ENCODE data around the gene PROSER2. TPM values are rescaled to one million over a fixed set of nuclear protein-coding genes. Genes with fewer than 3 reads are reported as not detected.

Gene PROSER2
- polyA plus RNA-seq, 3 donors = 1.2 to 2.2 (median 2.0) TPM

DNA sequence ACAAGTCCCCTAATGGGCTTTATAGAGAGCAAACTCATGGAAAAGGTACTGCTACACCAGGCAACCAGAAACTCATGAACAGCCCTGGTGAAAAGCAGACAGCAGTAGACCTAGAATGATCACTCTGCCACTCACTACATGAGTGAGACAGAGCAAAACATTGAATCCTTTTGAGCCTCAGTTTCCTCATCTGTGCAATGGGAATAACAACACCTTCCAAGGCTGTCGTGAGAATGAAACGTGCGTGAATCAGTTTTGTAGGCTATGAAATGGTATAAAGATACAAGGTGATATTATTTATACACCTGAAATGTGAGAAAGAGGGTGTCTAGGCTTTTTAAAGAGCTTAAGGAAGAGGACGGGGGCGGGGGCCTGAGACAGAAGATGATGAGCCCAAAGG lies 14.3 kb upstream of the PROSER2 start:
- intact Hi-C loops (cut with micrococcal nuclease) = no loop called here

DNA sequence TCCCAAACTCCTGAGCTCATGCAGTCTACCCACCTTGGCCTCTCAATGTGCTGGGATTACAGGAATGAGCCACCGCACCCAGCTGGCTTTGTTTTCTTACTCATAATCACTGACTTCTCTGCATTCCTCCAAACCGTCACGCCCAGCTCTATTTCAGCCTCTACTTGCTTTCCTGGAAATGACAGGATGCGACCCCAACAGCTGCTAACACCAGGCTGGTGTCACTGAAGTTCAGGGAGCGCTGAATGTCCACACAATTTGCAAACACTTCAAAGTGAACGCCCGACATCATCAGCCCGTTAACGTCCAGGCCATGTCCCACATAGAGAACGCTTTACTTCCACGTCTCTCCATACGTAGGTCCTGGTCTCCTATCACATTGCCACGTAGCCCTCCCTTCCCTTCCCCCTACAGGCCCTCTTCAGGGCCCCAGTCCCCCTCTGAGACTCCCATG lies 12.8 kb upstream of the PROSER2 start:
- Mint-ChIP-seq H3K36me3 (no peaks in the 10 kb centered on the region), H3K4me1 (peaks cover 15% of the 10 kb centered on the region), H3K27me3 (ENCODE audit: low read depth in 3 of 3) (peaks cover 0 to 2% (median 1%) of the 10 kb centered on the region in 3 donors), H3K4me3 (no peak overlapping the region), H3K27ac (no peak overlapping the region), H3K9me3 (peaks cover 0 to 2% (median 0%) of the 10 kb centered on the region in 7 donors)
- Histone ChIP-seq H3K79me2 (ENCODE audit: insufficient read depth, low read length) (no peaks in the 10 kb centered on the region), H3K27ac (ENCODE audit: low read depth in 1 of 2, low read length in 2 of 2) (no peak overlapping the region), H3K9me3 (replicated peaks in 1 of 2; ENCODE audit: control insufficient read depth in 1 of 2, insufficient read depth in 1 of 2, low read length in 2 of 2) (no peaks in the 10 kb centered on the region), H3K4me2 (replicated peaks; ENCODE audit: extremely low read depth, low read length, poor library complexity, severe bottlenecking) (no peak overlapping the region), H3K4me1 (ENCODE audit: control insufficient read depth in 1 of 2, insufficient read depth in 2 of 2, low read length in 2 of 2) (peaks cover 11 to 15% of the 10 kb centered on the region in 2 donors), H2AFZ (ENCODE audit: insufficient read depth, low read depth, low read length, poor library complexity, severe bottlenecking) (no peak overlapping the region), H3K27me3 (ENCODE audit: control insufficient read depth in 2 of 2, insufficient read depth in 2 of 2, low read length in 2 of 2) (no peaks in the 10 kb centered on the region), H4K20me1 (ENCODE audit: insufficient read depth, low read length) (no peaks in the 10 kb centered on the region), H3K9ac (ENCODE audit: insufficient read depth, low read length, poor library complexity, severe bottlenecking) (no peak overlapping the region), H3K4me3 (replicated peaks in 1 of 3; ENCODE audit: low read depth in 2 of 3, low read length in 3 of 3) (no peak overlapping the region), H3K36me3 (replicated peaks in 1 of 2; ENCODE audit: control insufficient read depth in 1 of 2, insufficient read depth in 2 of 2, low read length in 2 of 2) (no peaks in the 10 kb centered on the region)
- 95% methylated on average over 12 of the region's 13 CpGs for WGBS (ENCODE audit: insufficient coverage)
- DNase-seq = no peak
- TF ChIP-seq, protein P1, sequence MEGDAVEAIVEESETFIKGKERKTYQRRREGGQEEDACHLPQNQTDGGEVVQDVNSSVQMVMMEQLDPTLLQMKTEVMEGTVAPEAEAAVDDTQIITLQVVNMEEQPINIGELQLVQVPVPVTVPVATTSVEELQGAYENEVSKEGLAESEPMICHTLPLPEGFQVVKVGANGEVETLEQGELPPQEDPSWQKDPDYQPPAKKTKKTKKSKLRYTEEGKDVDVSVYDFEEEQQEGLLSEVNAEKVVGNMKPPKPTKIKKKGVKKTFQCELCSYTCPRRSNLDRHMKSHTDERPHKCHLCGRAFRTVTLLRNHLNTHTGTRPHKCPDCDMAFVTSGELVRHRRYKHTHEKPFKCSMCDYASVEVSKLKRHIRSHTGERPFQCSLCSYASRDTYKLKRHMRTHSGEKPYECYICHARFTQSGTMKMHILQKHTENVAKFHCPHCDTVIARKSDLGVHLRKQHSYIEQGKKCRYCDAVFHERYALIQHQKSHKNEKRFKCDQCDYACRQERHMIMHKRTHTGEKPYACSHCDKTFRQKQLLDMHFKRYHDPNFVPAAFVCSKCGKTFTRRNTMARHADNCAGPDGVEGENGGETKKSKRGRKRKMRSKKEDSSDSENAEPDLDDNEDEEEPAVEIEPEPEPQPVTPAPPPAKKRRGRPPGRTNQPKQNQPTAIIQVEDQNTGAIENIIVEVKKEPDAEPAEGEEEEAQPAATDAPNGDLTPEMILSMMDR (IDR thresholded peaks at IDR 0.05) = no peak
- intact Hi-C loops (cut with micrococcal nuclease) = no loop called here

More for the DNA sequence above, 14.3 kb upstream of the PROSER2 start:
- Mint-ChIP-seq H3K27me3 (ENCODE audit: low read depth in 3 of 3) (peaks cover 0 to 4% (median 1%) of the 10 kb centered on the region in 3 donors), H3K9me3 (peaks cover 0 to 2% (median under 1%) of the 10 kb centered on the region in 7 donors), H3K4me1 (peaks cover 2% of the 10 kb centered on the region), H3K27ac (no peak overlapping the region), H3K4me3 (no peak overlapping the region), H3K36me3 (no peaks in the 10 kb centered on the region)
- H3K36me3 ChIP-seq (replicated peaks in 1 of 2; ENCODE audit: control insufficient read depth in 1 of 2, insufficient read depth in 2 of 2, low read length in 2 of 2) = no peaks in the 10 kb centered on the region
- no peaks in the 10 kb centered on the region for H3K79me2 ChIP-seq (ENCODE audit: insufficient read depth, low read length)
- H3K4me1 ChIP-seq (ENCODE audit: control insufficient read depth in 1 of 2, insufficient read depth in 2 of 2, low read length in 2 of 2) = peaks cover 1 to 4% of the 10 kb centered on the region in 2 donors
- H4K20me1 ChIP-seq (ENCODE audit: insufficient read depth, low read length) = no peaks in the 10 kb centered on the region
- H3K27ac ChIP-seq (ENCODE audit: low read depth in 1 of 2, low read length in 2 of 2) = no peak overlapping the region
- no peak overlapping the region for H3K4me3 ChIP-seq (replicated peaks in 1 of 3; ENCODE audit: low read depth in 2 of 3, low read length in 3 of 3)
- WGBS (ENCODE audit: insufficient coverage) = no CpG with 5 or more reads among the region's 5 CpGs
- H3K9me3 ChIP-seq (replicated peaks in 1 of 2; ENCODE audit: control insufficient read depth in 1 of 2, insufficient read depth in 1 of 2, low read length in 2 of 2) = no peaks in the 10 kb centered on the region
- no peak for DNase-seq
- no peak overlapping the region for H2AFZ ChIP-seq (ENCODE audit: insufficient read depth, low read depth, low read length, poor library complexity, severe bottlenecking)
- H3K4me2 ChIP-seq (replicated peaks; ENCODE audit: extremely low read depth, low read length, poor library complexity, severe bottlenecking) = no peak overlapping the region
- H3K27me3 ChIP-seq (ENCODE audit: control insufficient read depth in 2 of 2, insufficient read depth in 2 of 2, low read length in 2 of 2) = no peaks in the 10 kb centered on the region
- H3K9ac ChIP-seq (ENCODE audit: insufficient read depth, low read length, poor library complexity, severe bottlenecking) = no peak overlapping the region
- TF ChIP-seq, protein P1 (IDR thresholded peaks at IDR 0.05) = no peak

Measured in CD14-positive monocyte (primary cell).